HEK293 (cell line): ENCODE measurements around the gene NPHP4.

ENCODE experiments used
- CTCF ChIA-PET: fragments of 350-600 bp; formaldehyde crosslinking; extraction: SDS; loops from one replicate; lab custom pipeline; 2021; ENCODE audit warnings: antibody characterized with exemption; lab: Yijun Ruan, JAX
- POLR2A ChIA-PET: fragments of 300-600 bp; formaldehyde crosslinking; extraction: SDS; loops from one replicate; lab custom pipeline; 2020; ENCODE audit warnings: antibody characterized with exemption, inconsistent platforms; lab: Yijun Ruan, JAX
- H3K27ac ChIP-seq: fragments of 200-500 bp; sonication (Bioruptor generic); 2 replicates; pipeline ENCODE4 v1.5.1; 2014; ENCODE audit warnings: low read depth, low read length, control low read depth, inconsistent platforms; ENCODE audit errors: extremely low read depth
- H3K36me3 ChIP-seq, 2 experiments: fragments of 200-500 bp in 1 of 2; sonication (Bioruptor generic) in 1 of 2; 1 replicate in 1 of 2; 2 replicates in 1 of 2; pipeline ENCODE4 v1.5.1; 2014 to 2017; ENCODE audit warnings: inconsistent platforms in 2 of 2, low read length in 2 of 2; ENCODE audit not compliant: control insufficient read depth in 2 of 2, insufficient read depth in 1 of 2
- H3K4me1 ChIP-seq: fragments of 200-500 bp; sonication (Bioruptor generic); 2 replicates; pipeline ENCODE4 v1.5.1; 2014; ENCODE audit warnings: mild to moderate bottlenecking, low read length, inconsistent platforms; ENCODE audit not compliant: control insufficient read depth, insufficient read depth
- H3K4me3 ChIP-seq: 2 replicates; pipeline ENCODE4 v1.5.1; 2011; ENCODE audit warnings: low read depth, mild to moderate bottlenecking, control low read depth, low read length, moderate library complexity
- H3K9me3 ChIP-seq: fragments of 200-500 bp; sonication (Bioruptor generic); 2 replicates; pipeline ENCODE4 v1.5.1; 2014; ENCODE audit warnings: low read depth, low read length, inconsistent platforms; ENCODE audit not compliant: control insufficient read depth, insufficient read depth
- BCL11B ChIP-seq: fragments of 450-650 bp; formaldehyde crosslinking; IDR thresholded peaks from 2 replicates; pipeline ENCODE4 v1.5.1; 2016; ENCODE audit warnings: low read depth, missing biosample characterization, missing genetic modification characterization
- MYNN ChIP-seq: fragments of 450-650 bp; formaldehyde crosslinking; IDR thresholded peaks from 2 replicates; pipeline ENCODE4 v1.5.1; 2016; ENCODE audit warnings: missing biosample characterization, missing genetic modification characterization, borderline replicate concordance
- PRDM1 ChIP-seq: fragments of 450-650 bp; formaldehyde crosslinking; IDR thresholded peaks from 2 replicates; pipeline ENCODE4; 2016; ENCODE audit warnings: missing biosample characterization, missing genetic modification characterization
- ZBTB20 ChIP-seq: fragments of 450-650 bp; formaldehyde crosslinking; IDR thresholded peaks from 2 replicates; pipeline ENCODE4 v1.5.1; 2016; ENCODE audit warnings: missing biosample characterization, missing genetic modification characterization
- ZBTB48 ChIP-seq: fragments of 450-650 bp; formaldehyde crosslinking; IDR thresholded peaks from 2 replicates; pipeline ENCODE4 v1.5.1; 2016; ENCODE audit warnings: missing biosample characterization, missing genetic modification characterization
- ZIC2 ChIP-seq: fragments of 450-650 bp; formaldehyde crosslinking; IDR thresholded peaks from 2 replicates; pipeline ENCODE4 v1.5.1; 2016; ENCODE audit warnings: missing biosample characterization, missing genetic modification characterization
- ZNF114 ChIP-seq: fragments of 450-650 bp; formaldehyde crosslinking; IDR thresholded peaks from 2 replicates; pipeline ENCODE4 v1.5.0; 2017; ENCODE audit warnings: missing biosample characterization, missing genetic modification characterization
- ZNF16 ChIP-seq: fragments of 450-650 bp; formaldehyde crosslinking; IDR thresholded peaks from 2 replicates; pipeline ENCODE4 v1.5.1; 2016; ENCODE audit warnings: low read depth, missing biosample characterization, missing genetic modification characterization
- ZNF2 ChIP-seq: fragments of 450-650 bp; formaldehyde crosslinking; IDR thresholded peaks from 2 replicates; pipeline ENCODE4 v1.5.1; 2016; ENCODE audit warnings: missing biosample characterization, missing genetic modification characterization
- ZNF394 ChIP-seq: fragments of 450-650 bp; formaldehyde crosslinking; IDR thresholded peaks from 2 replicates; pipeline ENCODE4 v1.5.1; 2016; ENCODE audit warnings: missing biosample characterization, missing genetic modification characterization, mild to moderate bottlenecking, moderate library complexity, borderline replicate concordance
- ZNF544 ChIP-seq: fragments of 450-650 bp; formaldehyde crosslinking; IDR thresholded peaks from 2 replicates; pipeline ENCODE4 v1.5.0; 2017; ENCODE audit warnings: missing biosample characterization, missing genetic modification characterization
- ZNF555 ChIP-seq: fragments of 450-650 bp; formaldehyde crosslinking; conservative IDR thresholded peaks from 2 replicates; pipeline ENCODE4 v1.5.1; 2017; ENCODE audit warnings: missing biosample characterization, mild to moderate bottlenecking, missing genetic modification characterization, inconsistent platforms
- ZNF623 ChIP-seq: fragments of 450-650 bp; formaldehyde crosslinking; IDR thresholded peaks from 2 replicates; pipeline ENCODE4 v1.5.1; 2016; ENCODE audit warnings: missing biosample characterization, missing genetic modification characterization
- ZNF747 ChIP-seq: fragments of 450-650 bp; formaldehyde crosslinking; IDR thresholded peaks from 2 replicates; pipeline ENCODE4 v1.5.1; 2016; ENCODE audit warnings: missing biosample characterization, missing genetic modification characterization
- TF ChIP-seq, protein P1 (sequence below): fragments of 450-650 bp; formaldehyde crosslinking; IDR thresholded peaks from 2 replicates; pipeline ENCODE4 v1.5.1; 2016; ENCODE audit warnings: missing biosample characterization, missing genetic modification characterization
- TF ChIP-seq, protein P2 (sequence below): fragments of 450-650 bp; formaldehyde crosslinking; IDR thresholded peaks from 2 replicates; pipeline ENCODE4 v1.5.1; 2016; ENCODE audit warnings: missing biosample characterization, missing genetic modification characterization, low read depth
- TF ChIP-seq, protein P3 (sequence below): fragments of 450-650 bp; formaldehyde crosslinking; IDR thresholded peaks from 2 replicates; pipeline ENCODE4 v1.5.1; 2016; ENCODE audit warnings: missing biosample characterization, missing genetic modification characterization
- TF ChIP-seq, protein P4 (sequence below): fragments of 450-650 bp; formaldehyde crosslinking; IDR thresholded peaks from 2 replicates; pipeline ENCODE4 v1.5.1; 2017; ENCODE audit warnings: missing biosample characterization, missing genetic modification characterization
- TF ChIP-seq, protein P5 (sequence below): fragments of 450-650 bp; formaldehyde crosslinking; IDR thresholded peaks from 2 replicates; pipeline ENCODE4 v1.5.1; 2016; ENCODE audit warnings: missing biosample characterization, missing genetic modification characterization

Gene NPHP4

DNA sequence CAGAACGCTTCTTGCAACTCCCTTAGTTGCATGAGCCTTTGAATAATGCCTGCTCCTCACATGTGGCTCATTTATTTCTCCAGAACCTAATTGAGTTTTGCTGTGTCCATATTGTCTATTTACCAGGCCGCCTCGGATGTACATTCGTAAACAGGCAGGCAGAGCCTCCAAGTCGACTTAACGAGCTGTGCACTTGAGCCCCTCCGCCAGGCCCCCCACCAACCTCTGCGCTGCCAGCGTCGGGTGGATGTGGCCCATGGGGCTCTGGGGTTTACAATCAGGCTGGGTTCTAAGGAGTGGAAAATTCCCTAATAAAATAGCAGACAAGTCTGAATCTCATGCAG is 106.1 kb downstream of the NPHP4 start (continued):
- TF ChIP-seq, protein P1, sequence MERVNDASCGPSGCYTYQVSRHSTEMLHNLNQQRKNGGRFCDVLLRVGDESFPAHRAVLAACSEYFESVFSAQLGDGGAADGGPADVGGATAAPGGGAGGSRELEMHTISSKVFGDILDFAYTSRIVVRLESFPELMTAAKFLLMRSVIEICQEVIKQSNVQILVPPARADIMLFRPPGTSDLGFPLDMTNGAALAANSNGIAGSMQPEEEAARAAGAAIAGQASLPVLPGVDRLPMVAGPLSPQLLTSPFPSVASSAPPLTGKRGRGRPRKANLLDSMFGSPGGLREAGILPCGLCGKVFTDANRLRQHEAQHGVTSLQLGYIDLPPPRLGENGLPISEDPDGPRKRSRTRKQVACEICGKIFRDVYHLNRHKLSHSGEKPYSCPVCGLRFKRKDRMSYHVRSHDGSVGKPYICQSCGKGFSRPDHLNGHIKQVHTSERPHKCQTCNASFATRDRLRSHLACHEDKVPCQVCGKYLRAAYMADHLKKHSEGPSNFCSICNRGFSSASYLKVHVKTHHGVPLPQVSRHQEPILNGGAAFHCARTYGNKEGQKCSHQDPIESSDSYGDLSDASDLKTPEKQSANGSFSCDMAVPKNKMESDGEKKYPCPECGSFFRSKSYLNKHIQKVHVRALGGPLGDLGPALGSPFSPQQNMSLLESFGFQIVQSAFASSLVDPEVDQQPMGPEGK (tag by site-specific recombination) = no peak
- no peak for TF ChIP-seq ZNF16 (tag by site-specific recombination)
- TF ChIP-seq ZNF747 = no peak
- TF ChIP-seq, protein P2, sequence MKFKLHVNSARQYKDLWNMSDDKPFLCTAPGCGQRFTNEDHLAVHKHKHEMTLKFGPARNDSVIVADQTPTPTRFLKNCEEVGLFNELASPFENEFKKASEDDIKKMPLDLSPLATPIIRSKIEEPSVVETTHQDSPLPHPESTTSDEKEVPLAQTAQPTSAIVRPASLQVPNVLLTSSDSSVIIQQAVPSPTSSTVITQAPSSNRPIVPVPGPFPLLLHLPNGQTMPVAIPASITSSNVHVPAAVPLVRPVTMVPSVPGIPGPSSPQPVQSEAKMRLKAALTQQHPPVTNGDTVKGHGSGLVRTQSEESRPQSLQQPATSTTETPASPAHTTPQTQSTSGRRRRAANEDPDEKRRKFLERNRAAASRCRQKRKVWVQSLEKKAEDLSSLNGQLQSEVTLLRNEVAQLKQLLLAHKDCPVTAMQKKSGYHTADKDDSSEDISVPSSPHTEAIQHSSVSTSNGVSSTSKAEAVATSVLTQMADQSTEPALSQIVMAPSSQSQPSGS (tag by site-specific recombination) = no peak

- TF ChIP-seq PRDM1 (tag by site-specific recombination) (no peak), ZIC2 (tag by site-specific recombination) (no peak), ZBTB48 (tag by site-specific recombination) (no peak), ZNF544 (tag by site-specific recombination) (no peak), BCL11B (tag by site-specific recombination) (no peak), ZBTB20 (tag by site-specific recombination) (no peak), ZNF623 (no peak), ZNF2 (tag by site-specific recombination) (no peak), ZNF555 (tag by site-specific recombination) (no peak), ZNF114 (tag by site-specific recombination) (no peak), ZNF394 (tag by site-specific recombination) (no peak), MYNN (tag by site-specific recombination) (no peak)
- TF ChIP-seq, protein P3, sequence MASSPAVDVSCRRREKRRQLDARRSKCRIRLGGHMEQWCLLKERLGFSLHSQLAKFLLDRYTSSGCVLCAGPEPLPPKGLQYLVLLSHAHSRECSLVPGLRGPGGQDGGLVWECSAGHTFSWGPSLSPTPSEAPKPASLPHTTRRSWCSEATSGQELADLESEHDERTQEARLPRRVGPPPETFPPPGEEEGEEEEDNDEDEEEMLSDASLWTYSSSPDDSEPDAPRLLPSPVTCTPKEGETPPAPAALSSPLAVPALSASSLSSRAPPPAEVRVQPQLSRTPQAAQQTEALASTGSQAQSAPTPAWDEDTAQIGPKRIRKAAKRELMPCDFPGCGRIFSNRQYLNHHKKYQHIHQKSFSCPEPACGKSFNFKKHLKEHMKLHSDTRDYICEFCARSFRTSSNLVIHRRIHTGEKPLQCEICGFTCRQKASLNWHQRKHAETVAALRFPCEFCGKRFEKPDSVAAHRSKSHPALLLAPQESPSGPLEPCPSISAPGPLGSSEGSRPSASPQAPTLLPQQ (tag by site-specific recombination) = no peak
- TF ChIP-seq, protein P4, sequence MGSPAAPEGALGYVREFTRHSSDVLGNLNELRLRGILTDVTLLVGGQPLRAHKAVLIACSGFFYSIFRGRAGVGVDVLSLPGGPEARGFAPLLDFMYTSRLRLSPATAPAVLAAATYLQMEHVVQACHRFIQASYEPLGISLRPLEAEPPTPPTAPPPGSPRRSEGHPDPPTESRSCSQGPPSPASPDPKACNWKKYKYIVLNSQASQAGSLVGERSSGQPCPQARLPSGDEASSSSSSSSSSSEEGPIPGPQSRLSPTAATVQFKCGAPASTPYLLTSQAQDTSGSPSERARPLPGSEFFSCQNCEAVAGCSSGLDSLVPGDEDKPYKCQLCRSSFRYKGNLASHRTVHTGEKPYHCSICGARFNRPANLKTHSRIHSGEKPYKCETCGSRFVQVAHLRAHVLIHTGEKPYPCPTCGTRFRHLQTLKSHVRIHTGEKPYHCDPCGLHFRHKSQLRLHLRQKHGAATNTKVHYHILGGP (tag by site-specific recombination) = no peak
- TF ChIP-seq, protein P5, sequence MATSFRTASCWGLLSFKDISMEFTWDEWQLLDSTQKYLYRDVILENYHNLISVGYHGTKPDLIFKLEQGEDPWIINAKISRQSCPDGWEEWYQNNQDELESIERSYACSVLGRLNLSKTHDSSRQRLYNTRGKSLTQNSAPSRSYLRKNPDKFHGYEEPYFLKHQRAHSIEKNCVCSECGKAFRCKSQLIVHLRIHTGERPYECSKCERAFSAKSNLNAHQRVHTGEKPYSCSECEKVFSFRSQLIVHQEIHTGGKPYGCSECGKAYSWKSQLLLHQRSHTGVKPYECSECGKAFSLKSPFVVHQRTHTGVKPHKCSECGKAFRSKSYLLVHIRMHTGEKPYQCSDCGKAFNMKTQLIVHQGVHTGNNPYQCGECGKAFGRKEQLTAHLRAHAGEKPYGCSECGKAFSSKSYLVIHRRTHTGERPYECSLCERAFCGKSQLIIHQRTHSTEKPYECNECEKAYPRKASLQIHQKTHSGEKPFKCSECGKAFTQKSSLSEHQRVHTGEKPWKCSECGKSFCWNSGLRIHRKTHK = no peak
- peaks cover 0 to 66% of the 10 kb centered on the region in 2 experiments; a peak in 1 of 3 replicates for H3K36me3 ChIP-seq
- no peaks in the 10 kb centered on the region for H3K4me1 ChIP-seq
- POLR2A ChIA-PET = no interaction called here
- no peak overlapping the region for H3K27ac ChIP-seq
- CTCF ChIA-PET = no interaction called here
- no peak overlapping the region for H3K4me3 ChIP-seq
- H3K9me3 ChIP-seq = no peaks in the 10 kb centered on the region
Measured at GRCh38 chr1:5885471-5886139, 106.6 kb downstream of the NPHP4 start.
